CD4-positive, alpha-beta T cell treated with Interleukin-10 for 1 hour (primary cell): ENCODE data around the gene DIAPH3.
"Not testable (repeated sequence)": the region's sequence is repeated elsewhere in the genome, so short reads cannot be mapped to it uniquely, and the experiment has no call there.

Source experiments
- DNase-seq: peaks from one replicate; pipeline ENCODE4 v3.0.0-alpha.2; 2020

DIAPH3 gene

GRCh38 chr13:60091573-60091972, 72.2 kb downstream of the DIAPH3 start:
- DNase-seq = no peak

- no peak for DNase-seq
These were observed 73.2 kb downstream of the DIAPH3 start for GRCh38 chr13:60090574-60090973.

GRCh38 chr13:60083780-60084179, 79.9 kb downstream of the DIAPH3 start:
- DNase-seq = not testable (repeated sequence)

- no peak for DNase-seq
These were observed 82.9 kb downstream of the DIAPH3 start for GRCh38 chr13:60080850-60081249.

- DNase-seq = no peak
These were observed 85.5 kb downstream of the DIAPH3 start for GRCh38 chr13:60078226-60078625.

- no peak for DNase-seq
These were observed 87.9 kb downstream of the DIAPH3 start for GRCh38 chr13:60075850-60076249.

GRCh38 chr13:60074397-60074796, 89.3 kb downstream of the DIAPH3 start:
- DNase-seq = no peak

- DNase-seq = no peak
These were observed 97.5 kb downstream of the DIAPH3 start for GRCh38 chr13:60066226-60066625.

- no peak for DNase-seq
These were observed 101.2 kb downstream of the DIAPH3 start for GRCh38 chr13:60062502-60062901.

GRCh38 chr13:60061737-60062136, 102.0 kb downstream of the DIAPH3 start:
- DNase-seq = no peak

- no peak for DNase-seq
These were observed 111.9 kb downstream of the DIAPH3 start for GRCh38 chr13:60051754-60052285.

- not testable (repeated sequence) for DNase-seq
These were observed 115.4 kb downstream of the DIAPH3 start for GRCh38 chr13:60048353-60048752.

GRCh38 chr13:60047918-60048317, 115.8 kb downstream of the DIAPH3 start:
- no peak for DNase-seq

GRCh38 chr13:60044321-60044720, 119.4 kb downstream of the DIAPH3 start:
- no peak for DNase-seq

GRCh38 chr13:60043262-60043661, 120.5 kb downstream of the DIAPH3 start:
- no peak for DNase-seq

GRCh38 chr13:60040668-60041067, 123.1 kb downstream of the DIAPH3 start:
- DNase-seq = not testable (repeated sequence)

GRCh38 chr13:60035874-60036273, 127.9 kb downstream of the DIAPH3 start:
- no peak for DNase-seq

GRCh38 chr13:60032851-60033250, 130.9 kb downstream of the DIAPH3 start:
- no peak for DNase-seq

GRCh38 chr13:60028021-60028420, 135.7 kb downstream of the DIAPH3 start:
- no peak for DNase-seq

- DNase-seq = no peak
These were observed 137.4 kb downstream of the DIAPH3 start for GRCh38 chr13:60026286-60026685.

- DNase-seq = no peak
These were observed 143.4 kb downstream of the DIAPH3 start for GRCh38 chr13:60020288-60020687.

GRCh38 chr13:60019119-60019993, 144.4 kb downstream of the DIAPH3 start:
- DNase-seq = peak; percentile 9

- DNase-seq = no peak
These were observed 145.2 kb downstream of the DIAPH3 start for GRCh38 chr13:60018536-60018935.

GRCh38 chr13:60016229-60016628, 147.5 kb downstream of the DIAPH3 start:
- DNase-seq = no peak

- DNase-seq = no peak
These were observed 150.6 kb downstream of the DIAPH3 start for GRCh38 chr13:60013166-60013565.
